ENCODE measurements around the gene TM4SF18.

TM4SF18 gene

GRCh38 chr3:149333176-149333859, at the start of gene TM4SF18:
Gene TM4SF18, minus strand, starts transcription at chr3:149333636. Its CDS starts 254 bp downstream, at chr3:149333382.
- TF ChIP-seq GATA2 (IDR thresholded peaks at IDR 0.05; ENCODE audit: low read depth, low read length) (no peak), GATA3 (IDR thresholded peaks at IDR 0.05; ENCODE audit: low read depth, low read length) (no peak)

GRCh38 chr3:149382518-149382917, 49.1 kb upstream of the TM4SF18 start:
- TF ChIP-seq GATA2 (IDR thresholded peaks at IDR 0.05; ENCODE audit: low read depth, low read length) = no peak
- no peak for TF ChIP-seq GATA3 (IDR thresholded peaks at IDR 0.05; ENCODE audit: low read depth, low read length)

GRCh38 chr3:149382101-149382467, 48.6 kb upstream of the TM4SF18 start:
- TF ChIP-seq GATA2 (IDR thresholded peaks at IDR 0.05; ENCODE audit: low read depth, low read length) = no peak
- TF ChIP-seq GATA3 (IDR thresholded peaks at IDR 0.05; ENCODE audit: low read depth, low read length) = no peak

- no peak for TF ChIP-seq GATA3 (IDR thresholded peaks at IDR 0.05; ENCODE audit: low read depth, low read length)
- no peak for TF ChIP-seq GATA2 (IDR thresholded peaks at IDR 0.05; ENCODE audit: low read depth, low read length)
These were observed 48.0 kb upstream of the TM4SF18 start for GRCh38 chr3:149381173-149382100.

GRCh38 chr3:149378478-149379309, 45.3 kb upstream of the TM4SF18 start:
- TF ChIP-seq GATA3 (IDR thresholded peaks at IDR 0.05; ENCODE audit: low read depth, low read length) = no peak
- no peak for TF ChIP-seq GATA2 (IDR thresholded peaks at IDR 0.05; ENCODE audit: low read depth, low read length)

GRCh38 chr3:149377408-149378364, 44.2 kb upstream of the TM4SF18 start, which contains the start of gene TM4SF1:
Gene TM4SF1, minus strand, starts transcription at chr3:149377649. Its CDS starts 102 bp downstream, at chr3:149377547.
- TF ChIP-seq GATA2 (IDR thresholded peaks at IDR 0.05; ENCODE audit: low read depth, low read length) = no peak
- no peak for TF ChIP-seq GATA3 (IDR thresholded peaks at IDR 0.05; ENCODE audit: low read depth, low read length)

- TF ChIP-seq GATA3 (IDR thresholded peaks at IDR 0.05; ENCODE audit: low read depth, low read length) (no peak), GATA2 (IDR thresholded peaks at IDR 0.05; ENCODE audit: low read depth, low read length) (no peak)
These were observed 43.4 kb upstream of the TM4SF18 start for GRCh38 chr3:149376718-149377407.

- no peak for TF ChIP-seq GATA2 (IDR thresholded peaks at IDR 0.05; ENCODE audit: low read depth, low read length)
- TF ChIP-seq GATA3 (IDR thresholded peaks at IDR 0.05; ENCODE audit: low read depth, low read length) = no peak
These were observed 42.2 kb upstream of the TM4SF18 start for GRCh38 chr3:149375501-149376196.

GRCh38 chr3:149374793-149375500, 41.5 kb upstream of the TM4SF18 start:
- TF ChIP-seq GATA3 (IDR thresholded peaks at IDR 0.05; ENCODE audit: low read depth, low read length) (no peak), GATA2 (IDR thresholded peaks at IDR 0.05; ENCODE audit: low read depth, low read length) (no peak)

GRCh38 chr3:149374391-149374790, 41.0 kb upstream of the TM4SF18 start:
- TF ChIP-seq GATA3 (IDR thresholded peaks at IDR 0.05; ENCODE audit: low read depth, low read length) (no peak), GATA2 (IDR thresholded peaks at IDR 0.05; ENCODE audit: low read depth, low read length) (no peak)
